Natural killer cell (primary cell): ENCODE measurements around the gene KIF14. TPM values are rescaled to one million over a fixed set of nuclear protein-coding genes. Genes with fewer than 3 reads are reported as not detected.

Experiments
- ATAC-seq, 3 donors: fragments of 150-1000 bp in 2 of 3; fragments of 200-7000 bp in 1 of 3; cut with Tn5 transposase; 1 replicate in 1 of 3; 2 replicates in 2 of 3; pipeline ENCODE4 v1.10.0; 2021; ENCODE audit warnings: mild to moderate bottlenecking in 2 of 3, moderate library complexity in 2 of 3
- DNase-seq, 2 donors: peaks; one replicate each; pipeline versions ENCODE4 v3.0.0 to v3.0.0-alpha.2; 2013 to 2021; ENCODE audit warnings: mixed read lengths in 1 of 2
- H3K27ac ChIP-seq: one replicate; pipeline ENCODE4 v1.5.1; 2013; ENCODE audit warnings: mild to moderate bottlenecking, low read length
- H3K27me3 ChIP-seq: one replicate; pipeline ENCODE4 v1.6.1; 2013; ENCODE audit warnings: low read length; ENCODE audit not compliant: control insufficient read depth, insufficient read depth
- H3K36me3 ChIP-seq: one replicate; pipeline ENCODE4 v1.6.1; 2013; ENCODE audit warnings: low read length; ENCODE audit not compliant: control insufficient read depth, insufficient read depth
- H3K4me1 ChIP-seq: one replicate; pipeline ENCODE4 v1.6.1; 2013; ENCODE audit warnings: low read length; ENCODE audit not compliant: control insufficient read depth, insufficient read depth
- H3K4me3 ChIP-seq: one replicate; pipeline ENCODE4 v1.5.1; 2013; ENCODE audit warnings: low read length
- H3K9me3 ChIP-seq: one replicate; pipeline ENCODE4 v1.6.1; 2013; ENCODE audit warnings: low read length; ENCODE audit not compliant: control insufficient read depth, insufficient read depth
- H3K27ac Mint-ChIP-seq, 2 donors: one replicate each; pipeline ENCODE4 v1.8.0; 2022; ENCODE audit warnings: mild to moderate bottlenecking in 2 of 2, mixed read lengths in 2 of 2, moderate library complexity in 1 of 2
- H3K27me3 Mint-ChIP-seq, 2 donors: one replicate each; pipeline ENCODE4 v1.8.0; 2022; ENCODE audit warnings: low read depth in 2 of 2, mixed read lengths in 2 of 2
- H3K36me3 Mint-ChIP-seq: one replicate; pipeline ENCODE4 v1.8.0; 2022; ENCODE audit warnings: mixed read lengths
- H3K4me1 Mint-ChIP-seq, 2 donors: one replicate each; pipeline ENCODE4 v1.8.0; 2022; ENCODE audit warnings: mixed read lengths in 2 of 2
- H3K4me3 Mint-ChIP-seq: one replicate; pipeline ENCODE4 v1.8.0; 2022; ENCODE audit warnings: mild to moderate bottlenecking, moderate library complexity, mixed read lengths
- H3K9me3 Mint-ChIP-seq, 2 donors: one replicate each; pipeline ENCODE4 v1.8.0; 2022; ENCODE audit warnings: mixed read lengths in 2 of 2
- WGBS: methylation state at CpG from one replicate; pipeline ENCODE4 v1.1.7; 2013; ENCODE audit warnings: missing lambda C conversion rate; ENCODE audit not compliant: insufficient coverage; 5-methylcytosine and 5-hydroxymethylcytosine counted together
- intact Hi-C: fragments of 100-400 bp; cut with micrococcal nuclease; formaldehyde crosslinking; loops from one replicate; pipeline ENCODE4 v1.14.2; 2022
- total RNA-seq, 4 donors: library from RNA; stranded (reverse); fragments of 120-200 nt in 1 of 4; gene quantifications; one replicate each; pipeline versions ENCODE4 v1.2.3 to v1.2.4, GENCODE V29; 2013 to 2022
- TF ChIP-seq, protein P1 (sequence below): fragments of 200-600 bp; IDR thresholded peaks from one replicate; pipeline ENCODE4 v1.8.0; 2022; ENCODE audit warnings: antibody characterized with exemption

The KIF14 gene
- total RNA-seq, 3 donors from 2014 or later (not counting 1 experiment from before 2014, with no cell fraction given): 0.40 to 0.48 (median 0.40) TPM

- ATAC-seq: no peak
- intact Hi-C loops: no loop called here
- Histone ChIP-seq H3K27me3 (no peaks in the 10 kb centered on the region), H3K4me3 (no peak overlapping the region), H3K9me3 (no peaks in the 10 kb centered on the region), H3K36me3 (no peaks in the 10 kb centered on the region), H3K27ac (no peak overlapping the region), H3K4me1 (no peaks in the 10 kb centered on the region)
- TF ChIP-seq, protein P1, sequence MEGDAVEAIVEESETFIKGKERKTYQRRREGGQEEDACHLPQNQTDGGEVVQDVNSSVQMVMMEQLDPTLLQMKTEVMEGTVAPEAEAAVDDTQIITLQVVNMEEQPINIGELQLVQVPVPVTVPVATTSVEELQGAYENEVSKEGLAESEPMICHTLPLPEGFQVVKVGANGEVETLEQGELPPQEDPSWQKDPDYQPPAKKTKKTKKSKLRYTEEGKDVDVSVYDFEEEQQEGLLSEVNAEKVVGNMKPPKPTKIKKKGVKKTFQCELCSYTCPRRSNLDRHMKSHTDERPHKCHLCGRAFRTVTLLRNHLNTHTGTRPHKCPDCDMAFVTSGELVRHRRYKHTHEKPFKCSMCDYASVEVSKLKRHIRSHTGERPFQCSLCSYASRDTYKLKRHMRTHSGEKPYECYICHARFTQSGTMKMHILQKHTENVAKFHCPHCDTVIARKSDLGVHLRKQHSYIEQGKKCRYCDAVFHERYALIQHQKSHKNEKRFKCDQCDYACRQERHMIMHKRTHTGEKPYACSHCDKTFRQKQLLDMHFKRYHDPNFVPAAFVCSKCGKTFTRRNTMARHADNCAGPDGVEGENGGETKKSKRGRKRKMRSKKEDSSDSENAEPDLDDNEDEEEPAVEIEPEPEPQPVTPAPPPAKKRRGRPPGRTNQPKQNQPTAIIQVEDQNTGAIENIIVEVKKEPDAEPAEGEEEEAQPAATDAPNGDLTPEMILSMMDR: no peak
- 85% methylated on average over 1 of the region's 1 CpG for WGBS
- H3K9me3 Mint-ChIP-seq: no peaks in the 10 kb centered on the region
- no peak for DNase-seq
- no peak overlapping the region for H3K4me3 Mint-ChIP-seq
- no peaks in the 10 kb centered on the region for H3K36me3 Mint-ChIP-seq
- no peak overlapping the region for H3K27ac Mint-ChIP-seq
- H3K4me1 Mint-ChIP-seq: no peaks in the 10 kb centered on the region
- peaks cover 12 to 19% of the 10 kb centered on the region in 2 donors for H3K27me3 Mint-ChIP-seq
Observed at GRCh38 chr1:200505257-200505656, 115.3 kb downstream of the KIF14 start.

Other genes starting within 250 kb of the KIF14 start
- gene ZNF281, start 210.7 kb downstream of the KIF14 start, total RNA-seq: 10 to 100 TPM; 25.6 to 35.4 (median 33.8) TPM
- gene DDX59, start 49.2 kb upstream of the KIF14 start, total RNA-seq: 10 to 100 TPM; 31.9 to 39.9 (median 38.7) TPM
- gene CAMSAP2, start 118.1 kb upstream of the KIF14 start, total RNA-seq: under 1 TPM; 0.25 to 0.89 (median 0.50) TPM